ENCODE results near the gene PPFIA2.
A peak's percentile ranks its signal among the peaks of the same experiment; 100 is the strongest.

- TF ChIP-seq, protein P1, sequence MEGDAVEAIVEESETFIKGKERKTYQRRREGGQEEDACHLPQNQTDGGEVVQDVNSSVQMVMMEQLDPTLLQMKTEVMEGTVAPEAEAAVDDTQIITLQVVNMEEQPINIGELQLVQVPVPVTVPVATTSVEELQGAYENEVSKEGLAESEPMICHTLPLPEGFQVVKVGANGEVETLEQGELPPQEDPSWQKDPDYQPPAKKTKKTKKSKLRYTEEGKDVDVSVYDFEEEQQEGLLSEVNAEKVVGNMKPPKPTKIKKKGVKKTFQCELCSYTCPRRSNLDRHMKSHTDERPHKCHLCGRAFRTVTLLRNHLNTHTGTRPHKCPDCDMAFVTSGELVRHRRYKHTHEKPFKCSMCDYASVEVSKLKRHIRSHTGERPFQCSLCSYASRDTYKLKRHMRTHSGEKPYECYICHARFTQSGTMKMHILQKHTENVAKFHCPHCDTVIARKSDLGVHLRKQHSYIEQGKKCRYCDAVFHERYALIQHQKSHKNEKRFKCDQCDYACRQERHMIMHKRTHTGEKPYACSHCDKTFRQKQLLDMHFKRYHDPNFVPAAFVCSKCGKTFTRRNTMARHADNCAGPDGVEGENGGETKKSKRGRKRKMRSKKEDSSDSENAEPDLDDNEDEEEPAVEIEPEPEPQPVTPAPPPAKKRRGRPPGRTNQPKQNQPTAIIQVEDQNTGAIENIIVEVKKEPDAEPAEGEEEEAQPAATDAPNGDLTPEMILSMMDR (IDR thresholded peaks at IDR 0.05), result peak in 1 of 2 donors; percentile 37
- TF ChIP-seq POLR2A (IDR thresholded peaks at IDR 0.05), result no peak
- TF ChIP-seq EP300 (IDR thresholded peaks at IDR 0.05), result no peak
These were observed 131.6 kb downstream of the PPFIA2 start for GRCh38 chr12:81627336-81628189.

Measured in suprapubic skin (tissue), 3 donors.